ACHN (cell line): ENCODE data around the gene ANKRD2.

Experiments
- DNase-seq: peaks from one replicate; pipeline ENCODE4 v3.0.0-alpha.2; 2015
- in situ Hi-C: cut with HindIII; loops from 2 replicates; pipeline ENCODE4 v1.10.0; 2017; ENCODE audit warnings: low sequenced_read_pairs, low pct_ligation_motif_present, low pct_unique_long_range_greater_than_20kb

Gene ANKRD2

DNA sequence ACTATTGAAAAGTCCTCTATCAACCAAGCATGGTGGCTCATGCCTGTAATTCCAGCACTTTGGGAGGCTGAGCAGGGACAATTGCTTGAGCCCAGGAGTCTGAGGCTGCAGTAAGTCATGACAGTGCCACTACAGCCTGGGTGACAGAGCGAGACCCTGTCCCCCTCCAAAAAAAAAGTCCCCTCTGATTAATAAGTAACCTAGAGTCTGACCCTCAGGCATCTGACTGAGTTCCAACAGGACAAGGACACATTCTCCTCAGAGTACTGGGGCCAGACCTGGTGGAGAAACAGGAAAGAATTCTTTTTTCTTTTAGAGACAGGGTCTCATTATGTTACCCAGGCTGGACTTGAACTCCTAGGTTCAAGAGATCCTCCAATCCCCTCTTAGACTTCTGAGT, 50.7 kb downstream of the ANKRD2 start:
- no peak for DNase-seq
- in situ Hi-C loops, result no loop called here

GRCh38 chr10:97627731-97628130, 55.2 kb downstream of the ANKRD2 start:
- no peak for DNase-seq
- in situ Hi-C loops, result no loop called here

- in situ Hi-C loops, result no loop called here
- DNase-seq, result no peak
Observed at GRCh38 chr10:97628228-97628627, 55.6 kb downstream of the ANKRD2 start.

DNA sequence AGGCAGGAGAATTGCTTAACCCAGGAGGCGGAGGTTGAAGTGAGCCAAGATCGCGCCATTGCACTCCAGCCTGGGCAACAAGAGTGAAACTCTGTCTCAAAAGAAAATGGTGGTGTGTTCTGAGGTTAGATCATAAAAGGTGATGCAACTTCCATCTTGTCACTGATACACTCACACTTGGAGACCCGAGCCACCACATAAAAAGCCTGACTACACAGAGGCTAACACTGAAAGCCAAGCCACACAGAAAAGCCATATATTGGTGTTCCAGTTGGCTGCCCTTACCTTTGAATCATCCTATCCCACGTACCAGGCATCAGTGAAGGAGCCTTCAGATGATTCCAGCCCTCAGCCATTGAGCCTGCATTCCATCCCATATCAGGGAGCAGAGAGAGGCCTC, 56.7 kb downstream of the ANKRD2 start:
- in situ Hi-C loops, result no loop called here
- DNase-seq, result peak; percentile 28

DNA sequence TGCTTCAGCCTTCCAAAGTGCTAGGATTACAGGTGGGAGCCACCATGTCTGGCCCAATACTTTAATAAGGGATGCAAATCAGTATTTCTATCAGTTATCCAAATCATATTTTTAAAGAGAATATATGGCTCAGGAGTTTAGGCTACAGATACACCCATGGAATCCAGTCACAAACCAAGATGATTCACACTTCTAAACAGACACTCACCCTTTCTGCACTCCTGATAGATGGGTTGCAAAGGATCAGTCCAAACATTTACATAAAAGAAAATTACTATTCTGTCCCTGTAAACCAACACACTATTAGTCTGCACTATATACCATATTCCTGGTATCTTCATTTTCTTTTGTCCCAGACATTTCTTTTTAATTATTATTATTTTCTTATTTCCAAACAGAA, 58.5 kb downstream of the ANKRD2 start:
- DNase-seq, result no peak
- in situ Hi-C loops, result no loop called here

GRCh38 chr10:97632949-97633884, 60.6 kb downstream of the ANKRD2 start, which contains the start of gene MORN4:
Gene MORN4, minus strand, starts transcription at chr10:97633500. Its CDS starts 13,847 bp downstream, at chr10:97619653.
- in situ Hi-C loops, result no loop called here
- peak; percentile 95 for DNase-seq
